ENCODE results near the gene PMIS2.

PMIS2 gene

GRCh38 chr19:35633727-35634440 is 47.9 kb downstream of the PMIS2 start:
- no peak for DNase-seq

GRCh38 chr19:35636651-35637050 is 50.7 kb downstream of the PMIS2 start:
- no peak for DNase-seq

Data from KG1 (cell line).